Astrocyte (in vitro differentiated cells and primary cell): Measurements from ENCODE around the gene CNN2. TPM values are rescaled to one million over a fixed set of nuclear protein-coding genes. Genes with fewer than 3 reads are reported as not detected.

Experiments used
- DNase-seq: peaks from one replicate; pipeline ENCODE4 v3.0.0-alpha.2; 2010; ENCODE audit warnings: low read depth
- FAIRE-seq: peaks from 2 replicates; lab custom pipeline; 2011; peaks lifted over from hg19 to GRCh38; lab: Jason Lieb, UNC
- H2AFZ ChIP-seq: 2 replicates; pipeline ENCODE4 v1.6.0; 2012; ENCODE audit warnings: low read depth, low read length, inconsistent platforms
- H3K27ac ChIP-seq: 2 replicates; pipeline ENCODE4 v1.5.1; 2011; ENCODE audit warnings: low read depth, low read length, inconsistent platforms
- H3K27me3 ChIP-seq: 2 replicates; pipeline ENCODE4 v1.6.0; 2011; ENCODE audit warnings: low read length, inconsistent platforms; ENCODE audit not compliant: insufficient read depth
- H3K36me3 ChIP-seq: 2 replicates; pipeline ENCODE4 v1.5.1; 2011; ENCODE audit warnings: low read length, inconsistent platforms; ENCODE audit not compliant: insufficient read depth
- H3K4me1 ChIP-seq: 2 replicates; pipeline ENCODE4 v1.5.1; 2011; ENCODE audit warnings: low read length, inconsistent platforms; ENCODE audit not compliant: insufficient read depth
- H3K4me2 ChIP-seq: 2 replicates; pipeline ENCODE4 v1.6.0; 2012; ENCODE audit warnings: low read length, inconsistent platforms
- H3K4me3 ChIP-seq: 2 replicates; pipeline ENCODE4 v1.5.1; 2011; ENCODE audit warnings: low read depth, mild to moderate bottlenecking, low read length, inconsistent platforms; ENCODE audit not compliant: insufficient read depth
- H3K79me2 ChIP-seq: 2 replicates; pipeline ENCODE4 v1.6.0; 2012; ENCODE audit warnings: mild to moderate bottlenecking, low read length, inconsistent platforms; ENCODE audit not compliant: insufficient read depth
- H3K9ac ChIP-seq: 2 replicates; pipeline ENCODE4 v1.6.0; 2012; ENCODE audit warnings: mild to moderate bottlenecking, low read length, inconsistent platforms
- H3K9me3 ChIP-seq: 2 replicates; pipeline ENCODE4 v1.5.1; 2012; ENCODE audit warnings: low read depth, mild to moderate bottlenecking, low read length, inconsistent platforms; ENCODE audit not compliant: insufficient read depth
- H4K20me1 ChIP-seq: 2 replicates; pipeline ENCODE4 v1.6.0; 2012; ENCODE audit warnings: low read length, inconsistent platforms; ENCODE audit not compliant: insufficient read depth
- H3K27ac Mint-ChIP-seq: one replicate; pipeline ENCODE4 v1.8.0; 2021; ENCODE audit warnings: mild to moderate bottlenecking, mixed read lengths; ENCODE audit not compliant: unreplicated experiment
- H3K27me3 Mint-ChIP-seq: one replicate; pipeline ENCODE4 v1.8.0; 2021; ENCODE audit warnings: low read depth, mixed read lengths; ENCODE audit not compliant: unreplicated experiment
- H3K36me3 Mint-ChIP-seq: one replicate; pipeline ENCODE4 v1.8.0; 2021; ENCODE audit warnings: low read depth, mixed read lengths; ENCODE audit not compliant: unreplicated experiment
- H3K4me1 Mint-ChIP-seq: one replicate; pipeline ENCODE4 v1.8.0; 2021; ENCODE audit warnings: low read depth, mixed read lengths; ENCODE audit not compliant: unreplicated experiment
- H3K4me3 Mint-ChIP-seq: one replicate; pipeline ENCODE4 v1.8.0; 2021; ENCODE audit warnings: mild to moderate bottlenecking, moderate library complexity, mixed read lengths; ENCODE audit not compliant: unreplicated experiment
- H3K9me3 Mint-ChIP-seq: one replicate; pipeline ENCODE4 v1.8.0; 2021; ENCODE audit warnings: mild to moderate bottlenecking, mixed read lengths; ENCODE audit not compliant: unreplicated experiment
- CTCF ChIP-seq: IDR thresholded peaks from 2 replicates; pipeline ENCODE4 v1.5.1; 2011; ENCODE audit warnings: low read depth, mild to moderate bottlenecking, inconsistent platforms, low read length, moderate library complexity; ENCODE audit not compliant: insufficient read depth
- EZH2 ChIP-seq: IDR thresholded peaks from 2 replicates; pipeline ENCODE4 v1.6.1; 2012; ENCODE audit warnings: mild to moderate bottlenecking, low read length, inconsistent platforms; ENCODE audit not compliant: insufficient read depth
- total RNA-seq: library from RNA; stranded (reverse); gene quantifications from 2 replicates; pipeline ENCODE4 v1.2.1, GENCODE V29; 2021

The CNN2 gene
- total RNA-seq, 1 donor from 2014 or later: 819 TPM

DNA sequence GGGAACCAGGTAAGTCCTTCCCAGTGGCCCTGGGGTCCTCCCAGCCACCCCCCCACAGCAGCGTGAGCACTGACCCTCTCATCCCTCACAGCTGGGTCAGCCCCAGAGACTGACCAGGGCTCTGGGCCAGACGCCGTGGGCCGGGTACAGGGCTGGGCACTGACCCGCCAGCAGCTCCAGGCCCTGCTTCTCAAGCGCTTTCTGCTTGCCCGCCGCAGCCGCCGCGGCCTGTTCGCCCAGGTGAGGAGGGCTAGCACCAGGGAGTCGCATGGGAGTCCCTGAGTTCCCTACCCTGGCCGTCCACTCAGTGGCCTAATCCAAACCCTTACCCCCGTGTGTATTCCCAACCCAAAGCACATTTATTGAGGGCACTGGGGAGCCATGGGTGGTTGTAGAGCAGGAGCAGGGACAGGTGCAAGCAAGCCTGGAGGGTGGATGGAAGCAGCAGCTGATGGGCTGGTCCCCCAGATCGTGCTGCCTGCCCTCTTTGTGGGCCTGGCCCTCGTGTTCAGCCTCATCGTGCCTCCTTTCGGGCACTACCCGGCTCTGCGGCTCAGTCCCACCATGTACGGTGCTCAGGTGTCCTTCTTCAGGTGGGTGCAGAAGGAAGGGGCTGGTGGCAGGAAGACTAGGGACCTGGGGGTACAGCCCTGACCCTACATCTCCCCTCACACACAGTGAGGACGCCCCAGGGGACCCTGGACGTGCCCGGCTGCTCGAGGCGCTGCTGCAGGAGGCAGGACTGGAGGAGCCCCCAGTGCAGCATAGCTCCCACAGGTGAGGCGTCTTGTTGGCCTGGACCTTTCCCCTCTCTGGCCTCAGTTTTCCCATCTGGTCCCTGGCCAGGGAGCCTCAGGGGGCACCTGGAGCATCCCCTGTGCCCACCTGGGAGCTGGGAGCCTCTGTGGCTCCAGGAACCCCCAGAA lies 28.0 kb downstream of the CNN2 start:
- no peak overlapping the region for H3K27ac ChIP-seq
- no peaks in the 10 kb centered on the region for H3K79me2 ChIP-seq
- H3K4me3 ChIP-seq: no peak overlapping the region
- peaks cover 28% of the 10 kb centered on the region for H3K9me3 ChIP-seq
- no peak overlapping the region for H3K27ac Mint-ChIP-seq
- H3K36me3 ChIP-seq: no peaks in the 10 kb centered on the region
- no peak overlapping the region for H3K4me2 ChIP-seq
- H3K4me1 ChIP-seq: no peaks in the 10 kb centered on the region
- TF ChIP-seq CTCF: no peak
- no peak for TF ChIP-seq EZH2
- no peaks in the 10 kb centered on the region for H3K27me3 Mint-ChIP-seq
- DNase-seq: no peak
- H3K9me3 Mint-ChIP-seq: no peaks in the 10 kb centered on the region
- no peak for FAIRE-seq
- H3K36me3 Mint-ChIP-seq: peaks cover 22% of the 10 kb centered on the region
- H3K9ac ChIP-seq: no peak overlapping the region
- H4K20me1 ChIP-seq: no peaks in the 10 kb centered on the region
- no peak overlapping the region for H2AFZ ChIP-seq
- H3K27me3 ChIP-seq: no peaks in the 10 kb centered on the region
- H3K4me3 Mint-ChIP-seq: no peak overlapping the region
- H3K4me1 Mint-ChIP-seq: no peaks in the 10 kb centered on the region

DNA sequence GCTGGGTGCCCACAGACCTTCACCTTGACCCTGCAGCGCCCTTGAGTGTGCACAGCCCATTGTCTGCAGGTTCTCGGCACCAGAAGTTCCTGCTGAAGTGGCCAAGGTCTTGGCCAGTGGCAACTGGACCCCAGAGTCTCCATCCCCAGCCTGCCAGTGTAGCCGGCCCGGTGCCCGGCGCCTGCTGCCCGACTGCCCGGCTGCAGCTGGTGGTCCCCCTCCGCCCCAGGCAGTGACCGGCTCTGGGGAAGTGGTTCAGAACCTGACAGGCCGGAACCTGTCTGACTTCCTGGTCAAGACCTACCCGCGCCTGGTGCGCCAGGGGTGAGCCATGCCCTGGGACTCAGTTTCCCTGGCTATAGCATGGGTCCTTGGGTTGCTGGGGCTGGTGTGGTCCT lies 28.6 kb downstream of the CNN2 start:
- Histone ChIP-seq H3K36me3 (no peaks in the 10 kb centered on the region), H2AFZ (no peak overlapping the region), H4K20me1 (no peaks in the 10 kb centered on the region), H3K4me2 (no peak overlapping the region), H3K4me1 (no peaks in the 10 kb centered on the region), H3K27ac (no peak overlapping the region), H3K79me2 (no peaks in the 10 kb centered on the region), H3K27me3 (no peaks in the 10 kb centered on the region), H3K9ac (no peak overlapping the region), H3K4me3 (no peak overlapping the region), H3K9me3 (peaks cover 28% of the 10 kb centered on the region)
- Mint-ChIP-seq H3K4me1 (no peaks in the 10 kb centered on the region), H3K27ac (no peak overlapping the region), H3K36me3 (peaks cover 22% of the 10 kb centered on the region), H3K4me3 (no peak overlapping the region), H3K9me3 (no peaks in the 10 kb centered on the region), H3K27me3 (no peaks in the 10 kb centered on the region)
- FAIRE-seq: no peak
- no peak for DNase-seq
- no peak for TF ChIP-seq EZH2
- TF ChIP-seq CTCF: no peak
